GM12891 (cell line): Measurements from ENCODE around the gene STYXL2.

Experiments
- PAX5 ChIP-seq: IDR thresholded peaks from 2 replicates; pipeline ENCODE4 v1.6.1; 2011; ENCODE audit warnings: low read length, moderate library complexity, mild to moderate bottlenecking; ENCODE audit not compliant: insufficient read depth, severe bottlenecking
- POLR2A ChIP-seq: IDR thresholded peaks from 2 replicates; pipeline ENCODE4 v1.6.1; 2011; ENCODE audit warnings: low read depth, low read length, control low read depth
- POLR2AphosphoS5 ChIP-seq: IDR thresholded peaks from 2 replicates; pipeline ENCODE4 v1.6.1; 2011; ENCODE audit warnings: low read depth, low read length, control low read depth
- POU2F2 ChIP-seq: IDR thresholded peaks from 2 replicates; pipeline ENCODE4 v1.6.1; 2011; ENCODE audit warnings: low read depth, mild to moderate bottlenecking, control low read depth, low read length, moderate library complexity
- SPI1 ChIP-seq: IDR thresholded peaks from 2 replicates; pipeline ENCODE4 v1.6.1; 2011; ENCODE audit warnings: low read depth, low read length, control low read depth
- TAF1 ChIP-seq: IDR thresholded peaks from 2 replicates; pipeline ENCODE4 v1.6.1; 2011; ENCODE audit warnings: low read depth, low read length, control low read depth

GRCh38 chr1:167119696-167120095 lies 25.8 kb downstream of the STYXL2 start:
- no peak for TF ChIP-seq POU2F2
- no peak for TF ChIP-seq POLR2A
- TF ChIP-seq POLR2AphosphoS5: no peak
- TF ChIP-seq TAF1: no peak
- no peak for TF ChIP-seq SPI1
- TF ChIP-seq PAX5: no peak
